ENCODE results near the gene EIF1AD.
"Not testable (repeated sequence)": the region's sequence is repeated elsewhere in the genome, so short reads cannot be mapped to it uniquely, and the experiment has no call there.

Gene EIF1AD

DNA sequence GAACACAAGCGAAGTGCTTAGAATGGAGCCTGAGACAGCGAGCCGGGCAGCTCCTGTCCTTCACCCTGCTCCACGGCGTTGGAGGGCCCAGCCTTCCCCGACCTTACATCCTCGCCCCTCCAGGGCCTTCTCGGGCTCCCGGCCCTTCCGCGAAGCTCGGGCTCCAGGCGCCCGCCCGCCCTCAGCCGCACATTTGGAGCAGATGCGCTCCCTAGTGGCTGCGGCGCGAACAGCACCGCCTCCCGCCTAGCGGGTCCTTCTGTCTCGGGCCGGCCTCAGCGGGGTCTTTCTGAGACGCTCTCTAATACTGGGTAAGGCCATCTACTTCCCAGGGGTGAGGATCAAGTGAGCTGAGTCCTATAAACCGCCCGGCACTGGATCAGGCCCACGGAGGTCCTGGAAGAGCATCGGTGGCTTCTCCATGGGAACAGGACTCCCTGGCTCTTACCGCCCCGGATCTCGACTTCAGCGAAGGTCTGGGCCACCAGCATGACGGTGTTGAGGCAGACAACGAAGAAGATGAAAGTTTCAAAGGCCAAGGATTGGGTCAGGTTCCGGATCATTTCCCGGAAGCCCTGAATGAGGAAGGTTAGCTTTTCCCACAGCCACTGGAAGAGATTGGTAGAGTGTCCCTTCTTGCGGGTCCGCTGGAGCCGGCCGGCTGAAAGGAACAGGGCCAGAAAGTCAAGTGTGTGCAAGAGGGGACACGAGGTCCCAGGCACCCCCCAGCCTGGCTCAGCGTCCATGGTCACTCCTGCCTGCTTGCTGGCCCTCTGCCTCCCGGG is 20.6 kb upstream of the EIF1AD start:
- DNase-seq (ENCODE audit: low read depth in 2 of 2) = peak; percentile 28 to 51

DNA sequence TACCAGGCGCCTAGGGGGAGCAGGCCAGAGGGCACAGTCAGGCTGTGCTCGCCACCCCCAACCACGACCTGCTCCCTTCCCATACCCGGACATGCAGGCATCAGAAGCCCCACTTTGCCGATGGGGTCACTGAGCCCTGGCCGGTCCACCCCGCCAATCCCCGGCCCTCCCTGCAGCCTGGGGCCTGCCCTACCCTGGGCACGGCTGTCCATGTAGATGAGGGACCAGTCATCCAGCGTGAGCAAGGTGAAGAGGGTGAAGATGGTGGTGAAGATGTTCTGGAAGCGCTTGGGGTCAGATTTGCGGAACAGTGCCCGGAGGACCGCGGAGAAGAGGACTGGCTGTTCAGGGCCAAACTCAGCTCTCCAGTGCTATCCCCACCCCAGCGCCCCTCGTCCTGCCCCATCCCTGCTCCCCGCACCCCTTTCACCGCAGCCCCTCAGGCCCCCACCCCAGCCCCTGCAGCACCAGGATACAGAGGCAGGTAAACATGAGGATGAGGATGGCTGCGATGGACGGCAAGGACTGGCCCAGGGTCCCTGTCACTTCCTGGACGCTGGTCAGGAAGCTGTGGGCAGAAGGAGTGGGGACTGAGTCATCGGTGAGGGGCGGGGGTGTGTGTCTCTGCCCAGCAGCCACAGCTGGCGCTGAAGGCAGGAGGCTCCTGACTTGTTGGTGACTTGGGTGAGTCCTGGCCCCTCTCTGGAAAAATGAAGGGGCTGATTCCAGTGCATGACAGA is 18.8 kb upstream of the EIF1AD start:
- DNase-seq (ENCODE audit: low read depth in 2 of 2) = no peak

- no peak for DNase-seq (ENCODE audit: low read depth in 2 of 2)
These were observed 18.3 kb upstream of the EIF1AD start for GRCh38 chr11:66020212-66020611.

- peak in 1 of 2 donors; percentile 44 for DNase-seq (ENCODE audit: low read depth in 2 of 2)
These were observed 15.4 kb upstream of the EIF1AD start for GRCh38 chr11:66017321-66017720.

DNA sequence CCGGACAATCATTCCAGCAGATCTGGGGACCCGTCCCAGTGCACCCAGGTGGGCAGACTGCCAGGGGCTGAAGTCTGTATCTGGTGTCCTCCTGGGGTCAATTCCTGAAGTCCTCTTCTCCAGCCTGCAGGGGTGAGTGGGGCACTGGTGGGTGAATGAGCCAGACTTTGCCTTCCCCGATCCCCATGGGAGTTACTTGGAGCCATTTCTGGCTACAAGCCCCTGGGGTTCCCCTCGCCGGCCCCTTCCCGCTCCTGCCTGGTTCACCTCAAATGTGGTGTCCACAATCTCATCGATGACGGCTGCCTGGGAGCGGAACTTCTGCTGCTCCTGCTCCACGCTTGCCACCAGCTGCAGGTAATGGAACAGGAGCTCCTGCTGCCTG is 14.8 kb upstream of the EIF1AD start:
- DNase-seq (ENCODE audit: low read depth in 2 of 2) = no peak

DNA sequence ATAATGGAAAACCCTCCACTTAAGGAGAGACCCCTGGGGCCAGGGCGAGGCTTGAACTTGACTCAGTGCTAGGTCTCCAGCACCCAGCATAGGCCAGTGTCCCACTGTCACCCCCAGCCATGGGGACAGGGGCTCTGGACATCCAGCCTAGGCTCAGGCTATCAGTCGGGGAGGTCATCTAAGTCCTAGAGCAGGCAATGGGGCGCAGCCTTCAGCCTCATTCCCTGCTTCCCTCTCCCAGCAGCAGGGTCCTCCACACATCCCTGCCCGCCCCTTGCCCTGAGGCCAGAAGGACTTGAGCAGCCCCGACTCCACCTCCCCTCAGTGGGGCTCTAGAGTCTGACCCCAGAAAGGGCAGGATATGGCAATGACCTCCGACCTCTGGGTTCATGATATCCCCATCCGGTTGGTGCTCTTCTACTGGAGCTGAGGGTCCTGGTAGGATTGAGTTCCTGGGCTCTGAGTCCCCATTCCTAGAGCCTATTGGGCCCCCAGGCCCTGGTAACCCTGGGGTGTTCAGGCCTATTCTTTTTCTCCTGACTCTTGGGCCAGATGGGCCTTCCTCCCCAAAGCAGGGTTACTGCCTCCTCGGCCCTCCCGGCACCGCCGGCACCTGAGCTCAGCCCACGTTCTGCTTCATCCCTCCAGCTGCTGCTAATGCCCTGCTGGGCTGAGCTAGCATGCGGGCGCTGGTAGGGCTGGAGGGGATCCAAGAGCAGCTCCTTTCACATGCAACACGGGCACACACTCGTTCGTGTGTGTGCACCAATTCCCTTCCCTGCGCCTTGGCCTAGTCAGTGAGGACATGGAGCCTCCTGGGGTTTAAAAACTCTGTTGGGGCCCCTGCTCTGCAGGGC is 14.2 kb upstream of the EIF1AD start:
- DNase-seq (ENCODE audit: low read depth in 2 of 2) = no peak

GRCh38 chr11:66015454-66015881 is 13.5 kb upstream of the EIF1AD start:
- no peak for DNase-seq (ENCODE audit: low read depth in 2 of 2)

DNA sequence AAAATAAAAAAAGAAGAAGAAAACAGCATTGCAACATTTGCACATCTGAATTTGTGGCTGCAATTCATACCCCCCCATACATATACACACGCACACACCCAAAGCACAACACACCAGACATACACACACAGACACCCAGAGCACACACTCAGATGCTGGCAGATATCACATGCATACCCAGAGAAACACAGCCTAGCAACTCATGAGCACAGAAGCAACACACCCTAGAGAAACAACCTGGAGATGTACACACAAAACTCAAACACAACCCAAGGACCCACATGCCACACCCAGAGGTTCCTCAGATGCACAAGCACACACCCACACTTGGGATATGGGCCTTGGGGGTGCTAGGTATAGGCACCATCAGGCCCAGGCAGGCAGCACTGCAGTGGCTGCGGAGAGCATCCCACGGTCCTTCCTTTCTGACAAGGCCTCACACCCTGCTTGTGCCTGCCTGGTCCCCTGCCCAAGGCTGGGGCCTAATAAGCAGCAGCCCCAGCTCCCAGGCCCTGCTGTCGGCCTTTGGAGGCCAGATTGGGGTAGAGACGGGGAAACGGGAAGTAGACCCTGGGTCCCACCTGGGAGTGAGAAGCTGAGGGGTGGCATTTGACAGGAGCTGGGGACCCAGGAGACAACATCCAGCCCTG is 13.0 kb upstream of the EIF1AD start:
- no peak for DNase-seq (ENCODE audit: low read depth in 2 of 2)

GRCh38 chr11:66013762-66014100 is 11.8 kb upstream of the EIF1AD start:
- DNase-seq (ENCODE audit: low read depth in 2 of 2) = no peak

GRCh38 chr11:66012946-66013761 is 11.2 kb upstream of the EIF1AD start:
- DNase-seq (ENCODE audit: low read depth in 2 of 2) = no peak

DNA sequence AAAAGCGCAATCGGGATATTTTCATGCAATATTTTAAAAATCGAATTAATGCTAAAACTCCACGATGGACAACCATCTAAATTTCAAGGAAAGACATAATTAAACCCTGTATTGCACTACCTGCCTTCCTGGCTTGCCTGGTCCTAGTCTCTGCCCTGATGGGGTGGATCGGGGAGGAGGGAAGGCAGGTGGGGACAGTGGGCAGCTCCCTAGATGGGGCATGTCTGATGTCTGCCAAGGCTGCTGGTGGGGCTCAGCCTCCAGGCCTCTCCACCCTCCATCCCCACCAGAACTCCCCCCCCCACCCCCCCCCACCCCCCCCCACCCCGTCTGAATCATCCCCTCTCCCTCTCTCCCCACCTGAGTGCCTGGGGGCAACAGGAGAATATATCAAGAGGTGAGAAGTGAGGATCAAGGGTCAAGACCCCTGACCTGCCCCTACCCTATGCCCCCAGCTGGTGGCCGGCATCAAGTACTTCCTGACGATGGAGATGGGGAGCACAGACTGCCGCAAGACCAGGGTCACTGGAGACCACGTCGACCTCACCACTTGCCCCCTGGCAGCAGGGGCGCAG is 10.5 kb upstream of the EIF1AD start:
- DNase-seq (ENCODE audit: low read depth in 2 of 2) = no peak

- DNase-seq (ENCODE audit: low read depth in 2 of 2) = no peak
These were observed 9.9 kb upstream of the EIF1AD start, which contains the start of gene CST6 for GRCh38 chr11:66011785-66012303. Gene CST6 (plus strand): TSS chr11:66012008. CDS start chr11:66012045, 37 bp downstream.

DNA sequence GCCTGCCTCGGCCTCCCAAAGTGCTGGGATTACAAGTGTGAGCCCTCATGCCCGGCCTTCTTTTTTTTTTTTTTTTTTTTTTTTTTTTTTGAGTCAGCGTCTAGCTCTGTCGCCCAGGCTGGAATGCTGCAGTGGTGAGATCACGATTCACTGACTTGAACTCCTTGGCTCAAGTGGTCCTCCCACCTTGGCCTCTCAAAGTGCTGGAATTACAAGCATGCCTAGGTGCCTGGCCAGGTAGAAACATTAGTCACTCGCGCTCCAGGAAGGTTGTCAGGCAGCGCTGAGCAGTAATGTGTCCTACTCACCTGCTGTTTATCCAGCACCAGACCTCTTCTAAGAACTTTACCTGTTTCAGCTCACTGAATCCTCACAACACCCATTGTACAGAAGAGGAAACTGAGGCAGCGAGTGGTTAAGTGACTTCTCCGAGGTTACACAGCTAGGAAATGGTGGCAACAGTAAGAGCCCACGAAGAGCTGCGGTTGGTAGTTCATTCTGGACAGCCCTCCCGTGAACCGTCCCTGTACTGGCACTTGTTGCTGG is 9.4 kb upstream of the EIF1AD start:
- no peak for DNase-seq (ENCODE audit: low read depth in 2 of 2)

GRCh38 chr11:66010036-66010435 is 8.1 kb upstream of the EIF1AD start:
- not testable (repeated sequence) for DNase-seq (ENCODE audit: low read depth in 2 of 2)

DNA sequence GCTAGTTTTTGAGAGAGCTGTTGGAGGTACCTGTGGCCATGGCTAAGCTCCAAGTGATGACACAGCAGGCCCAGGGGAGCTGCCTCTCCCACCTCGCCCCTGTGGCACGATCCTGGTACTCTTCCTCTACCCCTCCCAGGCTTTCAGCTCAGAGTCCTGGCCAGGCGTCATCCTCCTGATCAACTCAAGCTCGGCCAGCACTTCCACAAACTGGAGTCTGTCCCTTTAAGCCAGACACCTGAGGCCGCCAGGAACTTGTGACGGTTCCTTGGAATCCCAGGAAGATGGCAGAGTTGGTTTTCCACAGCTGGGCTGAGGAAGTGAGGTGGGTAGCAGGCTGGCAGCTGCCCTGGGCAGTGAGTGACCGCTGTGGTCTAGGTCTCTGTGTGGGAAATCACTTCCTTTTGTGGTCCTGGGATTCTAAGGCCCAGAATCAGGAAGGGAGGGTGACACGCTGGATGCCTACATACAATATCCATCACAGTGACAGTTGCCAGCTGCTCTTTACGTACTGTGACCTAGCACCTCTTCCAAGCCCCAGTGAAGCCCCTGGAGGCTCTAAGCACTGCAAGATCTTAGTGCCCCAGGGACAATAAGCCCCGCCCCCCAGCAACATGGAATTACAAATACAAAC is 6.6 kb upstream of the EIF1AD start:
- DNase-seq (ENCODE audit: low read depth in 2 of 2) = no peak

DNA sequence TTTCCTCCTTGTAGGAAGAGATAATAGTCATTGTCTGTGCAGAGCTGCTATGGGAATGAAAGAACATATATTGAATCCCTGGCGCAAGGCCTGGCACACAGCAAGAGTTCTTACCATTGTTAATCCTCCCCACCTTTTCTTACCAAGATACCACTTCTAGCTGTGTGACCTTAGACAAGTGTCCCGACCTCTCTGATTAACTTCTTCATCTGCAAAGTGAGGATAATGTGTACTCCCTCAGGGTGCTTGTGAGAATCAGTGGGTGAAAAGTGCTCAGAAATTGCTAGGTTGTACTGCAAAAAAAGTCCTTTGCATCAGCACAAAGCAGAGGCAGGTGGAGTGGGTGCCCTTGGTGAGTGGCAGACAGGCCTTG is 6.1 kb upstream of the EIF1AD start:
- no peak for DNase-seq (ENCODE audit: low read depth in 2 of 2)

GRCh38 chr11:66007201-66007634 is 5.3 kb upstream of the EIF1AD start:
- DNase-seq (ENCODE audit: low read depth in 2 of 2) = no peak

DNA sequence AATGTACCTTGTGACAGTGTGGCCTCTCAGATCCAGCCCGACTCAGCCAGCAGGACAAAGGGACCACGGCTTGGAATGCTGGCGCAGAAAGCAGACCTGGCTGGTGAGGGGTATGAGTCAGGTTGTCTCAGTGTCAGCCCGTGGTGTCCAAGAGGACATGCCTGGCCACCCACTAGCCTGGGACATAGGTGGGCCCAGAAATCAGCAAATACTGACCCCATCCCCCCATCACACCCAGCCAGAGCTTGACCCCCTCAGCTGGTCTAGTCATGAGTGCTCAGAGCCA is 4.9 kb upstream of the EIF1AD start:
- DNase-seq (ENCODE audit: low read depth in 2 of 2) = no peak

DNA sequence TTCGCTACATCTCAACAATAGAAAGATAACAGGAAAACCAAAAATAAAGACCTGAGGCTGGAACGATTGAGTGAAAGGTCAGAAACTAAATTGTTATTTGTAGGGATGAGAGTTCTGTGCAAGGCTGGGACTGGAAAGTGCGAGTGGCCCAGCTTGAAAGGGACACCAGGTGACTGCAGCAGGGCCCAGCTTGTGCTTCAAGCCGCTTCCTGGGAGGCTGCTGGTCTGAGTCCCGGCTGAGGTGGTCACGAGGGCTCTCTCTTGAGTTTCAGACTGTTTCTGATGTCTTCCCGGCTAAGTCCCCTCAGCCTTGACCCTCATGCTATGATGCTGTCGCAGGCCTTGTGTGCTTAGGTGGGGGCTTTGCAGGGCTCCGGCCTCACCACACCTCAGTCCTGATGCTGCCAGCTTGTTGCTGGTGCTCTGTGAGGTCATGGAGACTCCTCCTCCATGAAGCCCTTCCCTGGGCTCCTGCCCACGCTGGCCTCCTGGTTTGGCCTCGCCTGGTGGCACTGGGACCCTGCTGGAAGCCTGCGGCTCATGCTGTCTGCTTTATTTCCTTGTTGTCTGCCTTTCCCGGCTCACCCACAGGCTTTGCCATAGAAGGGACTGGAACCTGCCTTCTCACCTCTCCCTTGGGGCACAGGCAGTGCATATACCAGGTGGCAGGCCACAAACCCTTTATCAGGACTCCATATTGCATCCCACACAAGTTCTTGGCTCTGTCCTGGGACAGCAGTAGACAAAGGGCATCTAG is 4.4 kb upstream of the EIF1AD start:
- no peak for DNase-seq (ENCODE audit: low read depth in 2 of 2)
